Measurements from ENCODE around the gene SLC26A4.

Gene SLC26A4

DNA sequence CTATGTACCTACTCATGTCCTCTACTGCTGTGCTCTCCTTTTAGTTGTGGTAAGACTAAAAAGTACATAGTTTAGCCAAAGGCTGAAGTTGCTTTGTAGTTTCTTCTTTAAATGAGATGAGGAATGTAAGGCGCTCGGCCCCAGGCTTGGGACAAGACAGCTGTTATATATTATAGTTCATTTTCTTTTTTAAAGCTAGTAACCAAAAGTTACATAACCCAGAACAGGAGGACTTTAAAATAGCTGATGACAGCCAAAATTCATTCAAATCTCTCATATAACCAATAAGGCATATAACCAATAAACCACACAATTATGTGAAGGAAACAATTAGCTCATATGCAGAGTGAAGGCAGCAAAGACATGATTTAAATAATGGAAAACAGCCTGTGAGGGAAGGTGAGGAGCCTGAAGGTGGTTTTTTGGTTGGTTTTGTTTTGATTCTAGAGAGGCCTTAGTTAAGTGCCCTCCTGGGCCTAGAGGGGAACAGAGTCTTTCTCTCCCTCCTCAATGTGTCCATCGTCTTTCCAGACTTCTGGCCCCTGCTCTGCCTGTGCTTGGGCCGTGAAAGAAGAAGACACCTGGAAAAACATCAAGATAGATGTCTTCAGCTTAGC is 35.8 kb downstream of the SLC26A4 start:
- DNase-seq (ENCODE audit: low read depth in 2 of 2): peak; percentile 43 to 46

DNA sequence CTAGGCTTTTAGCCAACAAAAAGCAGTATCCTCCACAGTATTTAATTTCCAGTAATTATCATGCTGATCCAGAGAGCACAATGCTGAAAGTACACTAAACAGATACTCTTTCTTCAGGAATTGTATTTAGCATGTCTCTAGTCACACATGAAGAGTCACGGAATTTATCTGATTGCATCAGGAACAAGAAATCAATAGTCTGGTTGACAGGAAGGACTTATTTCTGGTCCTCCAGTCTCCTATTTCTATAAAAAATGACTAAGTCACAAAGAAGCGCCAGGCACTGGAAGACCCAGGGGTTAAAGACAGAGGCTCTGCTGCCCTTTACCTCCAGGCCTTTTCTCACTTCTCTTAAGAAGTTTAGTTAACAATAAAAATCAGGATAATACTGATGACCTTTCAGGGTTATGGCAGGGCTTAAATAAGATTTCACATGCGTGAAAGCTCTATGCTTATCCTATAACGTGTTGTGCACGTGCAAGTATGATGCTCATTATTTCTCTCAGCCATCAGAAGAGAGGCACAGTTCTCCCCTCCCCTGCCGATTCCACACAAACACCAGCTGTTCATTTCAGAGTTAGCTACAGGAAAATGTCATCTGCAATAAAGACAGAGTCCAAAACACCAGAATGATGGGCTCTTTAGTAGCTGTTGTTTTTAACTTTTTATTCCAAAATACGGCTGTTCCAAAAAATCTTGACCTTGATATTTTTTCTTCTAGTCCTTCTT is 36.9 kb downstream of the SLC26A4 start:
- no peak for DNase-seq (ENCODE audit: low read depth in 2 of 2)

DNA sequence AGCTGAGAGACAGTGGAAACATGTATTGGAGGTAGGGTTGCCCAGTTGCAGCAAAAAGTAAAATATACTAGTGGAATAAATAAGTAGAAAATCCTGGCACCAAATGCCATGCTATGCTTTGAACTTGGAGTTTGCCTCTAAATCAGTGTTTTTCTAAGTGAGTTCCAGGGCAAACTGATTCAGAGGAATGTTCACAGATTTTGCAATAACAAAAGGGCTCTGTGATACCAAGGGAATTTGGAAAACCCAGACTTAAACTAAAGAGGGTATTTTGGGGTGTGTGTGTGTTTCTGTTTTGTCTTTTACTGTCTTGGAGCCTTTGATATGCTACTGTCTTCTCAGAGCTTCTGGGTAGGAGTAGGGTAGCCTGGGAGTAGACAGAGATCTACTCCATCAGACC is 39.9 kb downstream of the SLC26A4 start:
- DNase-seq (ENCODE audit: low read depth in 2 of 2): no peak

DNA sequence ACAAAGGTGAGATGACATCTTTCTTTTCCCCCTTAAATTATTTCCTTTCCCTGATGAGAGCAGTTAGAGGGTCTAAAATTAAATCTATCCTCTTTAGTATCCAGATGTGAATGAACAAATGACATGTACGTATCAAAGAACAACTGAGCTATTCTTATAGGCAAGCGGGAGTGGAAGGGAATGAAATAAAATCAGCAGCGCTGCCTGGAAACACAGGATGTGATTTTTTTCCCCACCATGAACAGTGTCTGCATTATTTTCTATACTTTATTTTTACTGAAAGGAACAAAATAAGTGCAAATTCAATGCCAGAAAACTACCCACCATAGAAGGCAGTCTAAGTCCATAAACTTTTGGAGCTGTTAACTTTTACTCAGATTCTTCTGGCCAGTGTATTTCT is 40.6 kb downstream of the SLC26A4 start:
- DNase-seq (ENCODE audit: low read depth in 2 of 2): no peak

DNA sequence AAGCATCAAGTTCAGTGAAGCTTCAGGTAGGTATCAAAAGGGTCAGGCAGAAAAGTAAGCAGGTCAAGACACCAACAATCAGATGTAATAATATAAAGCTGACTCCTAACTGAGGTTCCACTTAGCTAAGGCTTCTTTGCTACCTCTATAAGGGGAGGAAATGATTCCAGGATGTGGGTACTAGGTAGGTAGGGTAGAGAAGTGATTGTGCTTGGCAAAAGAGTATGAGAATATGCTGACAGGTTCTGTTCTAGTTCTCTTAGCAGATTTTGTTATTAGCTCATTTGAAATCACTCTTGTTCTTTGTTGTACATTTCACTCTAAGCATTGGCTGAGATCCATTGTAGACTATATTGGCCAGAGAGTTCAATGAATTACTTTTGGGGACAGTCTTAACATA is 42.6 kb downstream of the SLC26A4 start:
- DNase-seq (ENCODE audit: low read depth in 2 of 2): no peak

DNA sequence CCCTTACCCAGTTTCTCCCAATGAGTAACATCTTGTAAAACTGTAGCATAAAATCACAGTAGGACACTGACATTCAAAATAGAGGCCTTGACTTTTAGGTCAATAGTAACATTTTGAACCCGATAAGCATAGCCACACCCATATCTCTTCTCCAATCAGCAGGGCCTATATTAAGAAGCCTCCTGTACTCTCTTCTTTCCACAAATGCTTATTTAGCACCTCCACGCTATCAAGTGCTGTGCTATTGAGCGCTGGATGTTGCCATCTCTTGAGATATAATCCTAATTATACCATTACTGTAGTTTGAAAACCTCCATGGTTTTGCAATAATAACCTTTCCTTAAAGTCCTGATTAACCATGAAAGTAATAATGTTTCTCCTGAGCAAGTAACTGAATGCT is 43.2 kb downstream of the SLC26A4 start:
- no peak for DNase-seq (ENCODE audit: low read depth in 2 of 2)

DNA sequence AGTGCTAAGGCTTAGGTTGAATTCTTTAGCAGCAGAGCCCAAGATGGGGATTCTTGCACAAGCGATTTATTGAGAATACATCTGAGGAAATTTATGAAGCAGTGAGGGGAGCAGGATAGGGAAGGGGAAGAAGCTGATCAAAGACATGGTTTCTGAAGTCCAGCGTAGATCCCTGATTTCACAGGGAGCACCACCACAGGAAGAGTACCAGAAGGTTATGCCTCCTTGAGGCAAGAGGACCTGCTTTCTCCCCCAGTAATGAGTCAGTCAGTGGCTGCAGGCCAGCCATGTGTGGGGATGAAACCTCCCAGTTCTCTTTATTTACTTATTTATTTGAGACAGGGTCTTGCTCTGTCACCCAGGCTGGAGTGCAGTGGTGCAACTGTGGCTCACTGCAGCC is 48.3 kb downstream of the SLC26A4 start:
- DNase-seq (ENCODE audit: low read depth in 2 of 2): no peak

DNA sequence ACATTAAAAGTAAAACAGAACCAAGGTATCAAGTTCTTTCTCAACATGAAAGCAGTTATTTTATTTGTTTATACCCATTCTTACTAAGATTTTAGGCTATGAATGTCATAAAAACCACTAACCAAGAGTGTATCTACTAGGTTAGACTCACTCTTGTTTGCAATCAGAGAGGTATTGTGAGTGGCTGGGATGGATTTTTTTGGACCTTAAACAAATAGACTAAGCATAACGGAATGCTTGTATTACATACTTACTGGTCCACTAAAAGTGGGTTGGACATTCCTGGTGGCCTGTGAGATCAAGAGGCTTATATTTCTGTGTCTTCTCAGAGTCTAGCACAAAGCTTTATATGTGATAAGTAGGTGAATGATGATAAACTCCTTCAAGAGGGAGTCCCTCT is 50.7 kb downstream of the SLC26A4 start:
- DNase-seq (ENCODE audit: low read depth in 2 of 2): no peak

DNA sequence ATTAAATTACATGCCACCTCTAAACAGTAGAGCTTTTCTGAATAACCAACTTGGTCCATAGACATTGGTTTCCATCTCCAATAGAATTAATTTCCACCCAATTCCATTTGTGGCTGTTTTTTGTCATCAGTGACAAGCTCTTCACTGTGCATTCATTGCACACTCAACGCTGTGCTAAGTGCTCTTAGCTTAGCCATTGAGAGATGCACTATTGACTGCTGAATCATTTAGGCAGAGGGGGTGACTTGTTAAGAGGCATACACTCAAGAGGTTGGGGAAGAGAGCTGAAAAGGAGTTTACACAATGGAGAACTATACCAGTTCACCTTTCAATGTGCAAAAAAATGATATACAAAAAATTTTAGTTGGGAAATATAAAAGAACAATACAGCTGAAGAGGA is 51.4 kb downstream of the SLC26A4 start:
- DNase-seq (ENCODE audit: low read depth in 2 of 2): no peak

DNA sequence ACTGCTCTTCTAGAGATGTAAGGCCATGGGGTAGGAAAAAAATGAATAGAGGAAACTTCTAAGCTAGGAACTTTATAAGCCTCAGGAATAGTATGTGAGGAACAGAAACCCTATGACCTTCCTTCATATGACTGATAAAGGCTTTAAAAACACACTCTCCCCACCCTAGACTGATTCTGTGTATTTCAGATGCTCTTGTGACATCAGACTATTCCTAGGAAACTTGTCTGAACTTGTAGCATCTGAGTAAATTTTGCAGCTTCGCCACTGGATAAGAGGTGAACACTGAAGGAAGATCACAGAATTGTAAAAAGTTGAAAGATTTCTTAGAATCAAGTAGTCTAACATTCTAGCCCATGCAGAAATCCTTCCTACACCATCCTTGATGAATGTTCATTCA is 52.3 kb downstream of the SLC26A4 start:
- no peak for DNase-seq (ENCODE audit: low read depth in 2 of 2)

DNA sequence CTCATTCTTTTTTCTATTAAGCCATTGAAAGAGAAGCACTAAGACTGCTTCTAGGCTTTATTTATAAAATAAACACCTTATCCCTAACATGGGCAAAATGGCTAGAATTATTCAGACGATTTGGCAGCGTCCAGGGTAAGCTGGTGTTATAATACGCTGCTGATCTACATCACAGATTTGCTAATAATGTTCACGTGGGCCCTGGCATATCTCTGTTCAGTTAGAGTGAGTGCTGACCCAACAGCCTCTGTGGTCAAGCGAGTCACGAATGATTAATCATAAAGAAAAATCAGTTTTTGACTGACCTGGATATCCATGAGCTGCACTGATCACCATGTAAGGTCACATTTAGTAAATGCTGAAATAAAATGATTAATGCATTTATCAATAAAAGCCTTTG is 54.9 kb downstream of the SLC26A4 start:
- DNase-seq (ENCODE audit: low read depth in 2 of 2): no peak

DNA sequence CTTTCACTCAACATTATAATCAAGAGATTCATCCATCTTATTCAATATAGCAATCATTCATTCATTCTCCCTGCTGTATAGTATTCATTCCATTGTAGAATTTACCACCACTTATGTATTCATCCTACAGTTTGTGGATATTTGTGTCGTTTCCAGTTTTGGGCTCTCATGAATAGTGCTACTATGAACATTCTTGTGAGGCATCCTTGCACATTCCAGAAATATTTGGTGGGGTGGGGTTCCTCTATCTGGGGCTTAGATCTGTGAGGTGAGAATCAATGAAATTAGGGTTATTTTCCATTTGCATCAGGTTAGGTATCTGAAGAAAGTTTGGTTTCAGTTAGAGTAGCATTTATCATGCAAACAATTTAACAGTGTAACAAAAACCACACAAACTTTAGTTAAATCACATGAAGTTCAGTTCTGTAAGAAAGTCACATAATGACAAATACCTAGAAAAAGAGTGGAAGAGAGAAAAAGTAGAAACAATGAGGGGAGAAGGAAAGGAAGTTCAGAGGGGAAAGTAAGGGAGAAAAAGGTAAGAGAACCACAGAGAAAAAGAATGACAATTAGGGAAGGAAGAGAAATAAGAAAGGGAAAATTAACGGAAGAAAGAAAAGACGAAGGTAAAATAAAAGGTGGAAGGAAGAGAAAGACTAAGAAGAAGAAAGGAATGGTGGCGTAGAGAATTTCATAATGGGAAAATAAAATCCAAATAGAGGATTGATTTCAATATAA is 58.0 kb downstream of the SLC26A4 start:
- DNase-seq (ENCODE audit: low read depth in 2 of 2): no peak

DNA sequence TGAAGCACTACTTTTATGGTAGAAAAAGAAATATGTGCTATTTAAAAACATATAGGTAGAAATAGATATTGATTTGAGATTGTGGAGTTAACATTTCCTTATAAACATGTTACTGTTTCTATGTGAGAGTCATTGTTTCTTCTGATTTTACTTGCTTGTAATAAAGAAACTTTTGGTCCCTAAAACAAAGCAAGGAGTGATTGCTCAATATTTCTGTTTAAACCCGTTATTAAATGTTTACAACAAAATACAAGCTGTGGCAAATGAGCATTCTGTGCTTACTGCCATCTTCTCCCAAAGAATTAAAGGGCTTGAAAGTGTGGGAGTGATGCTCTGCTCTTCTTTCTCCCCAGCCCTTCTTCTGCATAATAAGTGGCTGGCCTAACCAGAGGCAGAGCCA is 60.7 kb downstream of the SLC26A4 start:
- no peak for DNase-seq (ENCODE audit: low read depth in 2 of 2)

DNA sequence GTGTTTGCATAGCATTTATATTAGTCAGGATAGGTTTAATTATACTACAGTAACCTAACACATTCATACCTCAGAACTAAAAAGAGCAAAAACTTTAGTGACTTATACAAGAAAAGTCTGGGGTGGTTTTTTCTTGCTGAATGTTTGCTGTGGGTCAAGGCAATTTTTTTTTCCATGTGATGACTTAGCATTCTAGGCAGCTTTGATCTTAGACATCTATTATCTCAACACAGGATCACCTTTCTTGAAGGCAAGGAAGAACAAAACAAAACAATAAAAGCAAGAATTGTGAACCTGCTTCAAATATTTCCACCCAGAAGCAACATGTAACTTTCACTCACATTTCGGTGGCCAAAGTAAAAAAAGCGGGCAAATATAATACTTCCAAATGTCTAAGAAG is 62.6 kb downstream of the SLC26A4 start:
- no peak for DNase-seq (ENCODE audit: low read depth in 2 of 2)

DNA sequence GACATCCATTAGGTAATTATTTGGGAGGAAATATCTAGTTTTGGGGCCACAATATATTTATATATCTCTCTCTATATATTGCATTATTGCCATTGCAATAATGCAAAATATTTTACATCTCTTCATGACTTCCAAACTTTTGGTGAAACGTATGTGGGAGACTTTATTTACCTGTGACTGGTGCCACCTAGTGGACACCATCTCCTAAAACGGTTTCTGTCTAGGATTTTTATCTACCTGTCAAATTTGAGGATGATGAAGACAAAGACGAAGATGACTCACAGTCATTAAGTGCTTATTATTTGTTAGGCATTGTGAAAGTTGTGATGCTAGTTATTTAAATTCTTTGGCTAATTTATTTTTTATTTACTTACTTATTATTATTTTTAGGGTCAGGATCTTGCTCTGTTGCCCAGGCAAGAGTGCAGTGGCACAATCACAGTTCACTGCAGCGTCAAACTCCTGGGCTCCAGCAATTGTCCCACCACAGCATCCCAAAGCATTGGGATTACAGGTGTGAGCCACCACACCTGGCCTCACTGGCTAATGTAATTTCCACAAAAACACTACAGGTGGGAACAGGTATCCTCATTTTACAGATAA is 64.6 kb downstream of the SLC26A4 start:
- peak; percentile 20 to 24 for DNase-seq (ENCODE audit: low read depth in 2 of 2)

DNA sequence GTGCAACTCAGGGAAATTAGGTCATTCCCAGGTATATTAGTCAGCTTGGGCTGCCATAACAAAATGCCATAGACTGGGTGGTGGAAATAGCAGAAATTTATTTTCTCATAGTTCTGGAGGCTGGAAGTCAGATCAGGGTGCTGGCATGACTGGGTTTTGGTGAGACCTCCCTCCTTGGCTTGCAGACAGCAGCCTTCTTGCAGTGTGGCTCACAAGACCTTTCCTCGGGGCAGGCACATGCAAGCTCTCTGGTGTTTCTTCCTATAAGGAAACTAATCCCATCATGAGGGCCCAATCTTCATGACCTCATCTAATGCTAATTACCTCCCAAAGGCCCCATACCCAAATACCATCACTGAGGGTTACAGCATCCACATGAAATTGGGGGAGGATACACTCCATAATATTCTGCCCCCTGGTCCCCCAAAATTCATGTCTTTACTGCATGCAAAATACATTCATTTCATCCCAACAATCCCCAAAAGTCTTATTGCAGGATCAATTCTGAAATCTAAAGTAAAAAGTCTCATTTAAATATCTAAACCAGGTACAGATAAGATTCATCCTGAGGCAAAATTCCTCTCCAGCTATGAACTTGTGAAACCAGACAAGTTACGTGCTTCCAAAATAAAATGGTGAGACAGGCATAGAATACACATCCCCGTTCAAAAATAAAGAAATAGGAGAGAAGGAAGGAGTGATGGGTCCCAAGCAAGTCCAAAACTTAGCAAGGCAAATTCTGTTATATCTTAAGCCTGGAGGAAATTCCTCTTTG is 65.9 kb downstream of the SLC26A4 start:
- DNase-seq (ENCODE audit: low read depth in 2 of 2): no peak

DNA sequence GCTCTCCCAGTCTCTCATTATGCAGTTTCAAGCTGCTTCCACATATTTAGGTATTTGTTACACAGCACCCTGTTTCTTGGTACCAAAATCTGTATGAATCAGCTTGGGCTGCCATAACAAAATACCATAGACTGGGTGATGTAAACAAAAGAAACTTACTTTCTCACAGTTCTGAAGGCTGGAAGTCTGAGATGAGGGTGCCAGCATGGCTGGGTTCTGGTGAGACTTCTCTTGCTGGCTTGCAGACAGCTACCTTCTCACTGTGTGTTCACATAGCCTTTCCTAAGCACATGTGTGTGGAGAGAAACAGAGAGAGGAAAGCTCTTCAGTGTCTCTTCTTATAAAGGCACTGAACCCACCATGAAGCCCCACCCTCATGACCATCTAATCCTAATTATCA is 67.6 kb downstream of the SLC26A4 start:
- DNase-seq (ENCODE audit: low read depth in 2 of 2): no peak

DNA sequence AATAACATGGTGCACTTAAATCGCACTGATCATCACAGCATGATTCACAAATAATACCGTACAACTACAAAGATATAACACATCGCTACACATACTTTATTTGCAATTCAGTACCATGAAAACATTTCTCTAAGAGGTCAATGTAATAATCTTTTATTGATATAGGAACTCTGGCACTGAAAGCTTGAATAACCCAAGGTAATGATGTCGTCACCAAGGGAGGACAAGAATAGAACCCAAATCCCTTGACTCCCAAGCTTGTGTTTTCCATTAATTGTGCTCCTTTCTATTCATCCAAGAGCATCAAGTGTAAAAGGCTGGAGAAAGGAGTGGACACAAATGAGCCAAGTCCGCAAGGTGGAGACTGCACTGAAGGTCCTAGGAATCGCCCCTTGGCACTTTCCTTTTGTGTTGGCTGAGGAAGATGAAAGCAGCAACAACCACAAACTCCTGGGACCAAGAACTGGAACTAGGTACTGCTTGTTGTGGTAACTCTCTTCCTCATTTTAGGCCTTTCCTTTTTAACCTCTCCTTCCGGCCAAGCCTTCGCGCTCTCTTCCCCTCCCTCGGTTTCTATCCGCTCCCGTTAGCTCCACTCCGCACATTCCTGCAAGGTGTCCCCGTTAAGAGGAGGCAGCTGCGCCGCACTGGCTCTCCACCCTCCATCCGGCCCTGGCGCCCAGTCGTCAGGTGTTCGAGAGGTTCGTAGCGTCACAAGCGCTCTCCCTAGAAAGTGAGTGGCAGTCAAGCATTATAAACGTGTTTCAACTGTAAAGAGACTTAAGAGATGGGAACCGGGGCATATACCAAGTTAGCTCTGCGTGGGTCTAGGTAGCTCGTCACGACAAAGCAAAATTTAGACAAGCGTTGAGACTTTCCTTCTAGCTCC is 82.3 kb downstream of the SLC26A4 start:
- DNase-seq (ENCODE audit: low read depth in 2 of 2): no peak

DNA sequence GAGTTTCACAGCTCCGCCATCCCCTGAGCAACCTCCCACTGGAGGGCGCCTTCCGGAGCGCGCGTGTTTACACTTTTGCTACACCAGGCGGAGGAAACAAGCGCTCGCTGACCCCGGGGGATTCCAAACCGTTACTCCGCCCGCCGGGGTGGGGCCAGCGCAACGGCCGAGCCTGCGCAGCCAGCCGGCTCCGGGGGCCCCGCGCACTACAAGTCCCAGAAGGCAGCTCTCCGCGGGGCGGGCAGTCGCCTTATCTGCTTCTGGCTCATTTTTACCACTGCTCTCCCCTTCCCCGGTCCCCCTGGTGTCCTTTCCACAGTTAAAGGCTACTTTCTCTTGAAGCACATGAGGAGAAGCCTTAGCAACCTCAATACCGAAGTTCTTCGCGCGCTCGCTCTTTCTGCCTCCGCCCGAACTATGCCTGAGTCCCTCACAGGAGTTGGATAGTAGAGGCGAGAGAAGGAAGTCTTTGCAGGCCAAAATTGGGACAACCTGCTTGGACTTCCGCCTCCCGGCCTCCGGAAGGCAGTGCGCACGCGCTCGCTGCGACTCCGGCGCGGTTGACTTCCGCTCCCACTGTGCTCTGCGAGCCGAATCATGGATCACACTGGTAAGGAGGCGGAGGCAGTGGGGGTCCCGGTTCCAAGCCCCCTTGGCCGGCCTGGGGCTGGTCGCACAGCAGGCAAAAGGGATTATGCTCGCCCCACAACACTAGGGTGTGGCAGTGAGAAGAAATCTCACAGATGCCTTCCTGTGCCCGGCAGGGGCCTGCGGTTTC is 83.1 kb downstream of the SLC26A4 start, which contains the start of gene CBLL1:
Gene CBLL1 (plus strand): TSS at position 576 of the 778 bp plus-strand sequence. CDS start 22 bp downstream, at position 598.
- peak; percentile 87 to 90 for DNase-seq (ENCODE audit: low read depth in 2 of 2)

DNA sequence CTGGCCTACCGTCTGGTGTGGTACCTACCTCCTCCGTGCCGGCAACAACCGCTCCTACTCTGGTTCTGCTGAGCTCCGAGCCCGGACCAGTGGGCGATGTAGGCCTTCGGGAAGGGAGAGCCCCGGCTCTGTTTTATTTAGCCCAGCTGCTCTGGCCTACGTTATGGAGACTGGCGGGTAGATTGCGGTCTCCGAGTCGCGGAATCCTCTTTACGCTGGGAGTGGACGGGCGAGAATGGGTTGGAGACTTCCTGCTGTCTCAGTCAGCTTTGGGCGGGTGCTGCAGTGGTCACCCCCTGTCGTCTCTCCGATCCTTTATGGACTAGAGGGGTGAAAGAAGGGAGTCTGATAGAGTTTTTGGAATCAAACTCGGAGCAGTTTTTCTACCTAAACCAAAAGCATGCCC is 83.7 kb downstream of the SLC26A4 start:
- DNase-seq (ENCODE audit: low read depth in 2 of 2): peak in 1 of 2 experiments; percentile 8

All from fibroblast of skin of left biceps (primary cell).